HEK293 (cell line): ENCODE data around the gene SLC2A14.
"Not testable (repeated sequence)": the region's sequence is repeated elsewhere in the genome, so short reads cannot be mapped to it uniquely, and the experiment has no call there.

Experiments used
- CTCF ChIA-PET: fragments of 350-600 bp; formaldehyde crosslinking; extraction: SDS; loops from one replicate; lab custom pipeline; 2021; ENCODE audit warnings: antibody characterized with exemption; lab: Yijun Ruan, JAX
- POLR2A ChIA-PET: fragments of 300-600 bp; formaldehyde crosslinking; extraction: SDS; loops from one replicate; lab custom pipeline; 2020; ENCODE audit warnings: antibody characterized with exemption, inconsistent platforms; lab: Yijun Ruan, JAX
- H3K27ac ChIP-seq: fragments of 200-500 bp; sonication (Bioruptor generic); 2 replicates; pipeline ENCODE4 v1.5.1; 2014; ENCODE audit warnings: low read depth, low read length, control low read depth, inconsistent platforms; ENCODE audit errors: extremely low read depth
- H3K36me3 ChIP-seq, 2 experiments: fragments of 200-500 bp in 1 of 2; sonication (Bioruptor generic) in 1 of 2; 1 replicate in 1 of 2; 2 replicates in 1 of 2; pipeline ENCODE4 v1.5.1; 2014 to 2017; ENCODE audit warnings: inconsistent platforms in 2 of 2, low read length in 2 of 2; ENCODE audit not compliant: control insufficient read depth in 2 of 2, insufficient read depth in 1 of 2
- H3K4me1 ChIP-seq: fragments of 200-500 bp; sonication (Bioruptor generic); 2 replicates; pipeline ENCODE4 v1.5.1; 2014; ENCODE audit warnings: mild to moderate bottlenecking, low read length, inconsistent platforms; ENCODE audit not compliant: control insufficient read depth, insufficient read depth
- H3K4me3 ChIP-seq: 2 replicates; pipeline ENCODE4 v1.5.1; 2011; ENCODE audit warnings: low read depth, mild to moderate bottlenecking, control low read depth, low read length, moderate library complexity
- H3K9me3 ChIP-seq: fragments of 200-500 bp; sonication (Bioruptor generic); 2 replicates; pipeline ENCODE4 v1.5.1; 2014; ENCODE audit warnings: low read depth, low read length, inconsistent platforms; ENCODE audit not compliant: control insufficient read depth, insufficient read depth
- HOXC10 ChIP-seq: sonication (generic); formaldehyde crosslinking; IDR thresholded peaks from 2 replicates; pipeline ENCODE4 v1.8.1; 2023; ENCODE audit warnings: mild to moderate bottlenecking, missing genetic modification reagents
- KLF1 ChIP-seq: fragments of 450-650 bp; formaldehyde crosslinking; IDR thresholded peaks from 2 replicates; pipeline ENCODE4 v1.5.1; 2016; ENCODE audit warnings: missing biosample characterization, missing genetic modification characterization
- MZF1 ChIP-seq: fragments of 450-650 bp; formaldehyde crosslinking; IDR thresholded peaks from 2 replicates; pipeline ENCODE4 v1.5.1; 2017; ENCODE audit warnings: missing biosample characterization, missing genetic modification characterization, borderline replicate concordance
- OVOL3 ChIP-seq: fragments of 450-650 bp; formaldehyde crosslinking; IDR thresholded peaks from 2 replicates; pipeline ENCODE4 v1.5.1; 2016; ENCODE audit warnings: missing biosample characterization, missing genetic modification characterization
- PATZ1 ChIP-seq: fragments of 450-650 bp; formaldehyde crosslinking; IDR thresholded peaks from 2 replicates; pipeline ENCODE4 v1.5.1; 2016; ENCODE audit warnings: missing biosample characterization, missing genetic modification characterization
- REST ChIP-seq: fragments of 450-650 bp; formaldehyde crosslinking; IDR thresholded peaks from 2 replicates; pipeline ENCODE4 v1.5.1; 2016; ENCODE audit warnings: missing biosample characterization, missing genetic modification characterization
- SCRT2 ChIP-seq: fragments of 450-650 bp; formaldehyde crosslinking; IDR thresholded peaks from 2 replicates; pipeline ENCODE4 v1.5.1; 2016; ENCODE audit warnings: missing biosample characterization, missing genetic modification characterization
- SP3 ChIP-seq: fragments of 450-650 bp; formaldehyde crosslinking; IDR thresholded peaks from 2 replicates; pipeline ENCODE4 v1.5.1; 2016; ENCODE audit warnings: missing biosample characterization, missing genetic modification characterization
- ZNF518A ChIP-seq: fragments of 450-650 bp; formaldehyde crosslinking; conservative IDR thresholded peaks from 2 replicates; pipeline ENCODE4 v1.5.1; 2016; ENCODE audit warnings: low read depth, missing biosample characterization, missing genetic modification characterization
- ZNF654 ChIP-seq: fragments of 450-650 bp; formaldehyde crosslinking; IDR thresholded peaks from 2 replicates; pipeline ENCODE4 v1.5.1; 2016; ENCODE audit warnings: low read depth, missing biosample characterization, missing genetic modification characterization
- ZNF660 ChIP-seq: fragments of 450-650 bp; IDR thresholded peaks from 2 replicates; pipeline ENCODE4 v1.5.1; 2018; ENCODE audit warnings: missing biosample characterization, mild to moderate bottlenecking, missing genetic modification characterization
- ZNF664 ChIP-seq: fragments of 450-650 bp; formaldehyde crosslinking; IDR thresholded peaks from 2 replicates; pipeline ENCODE4 v1.5.1; 2016; ENCODE audit warnings: missing biosample characterization, missing genetic modification characterization
- ZNF791 ChIP-seq: fragments of 450-650 bp; formaldehyde crosslinking; IDR thresholded peaks from 2 replicates; pipeline ENCODE4 v1.5.1; 2016; ENCODE audit warnings: missing biosample characterization, missing genetic modification characterization
- ZSCAN5A ChIP-seq: fragments of 450-650 bp; formaldehyde crosslinking; IDR thresholded peaks from 2 replicates; pipeline ENCODE4 v1.5.1; 2016; ENCODE audit warnings: missing biosample characterization, missing genetic modification characterization

SLC2A14 gene

GRCh38 chr12:7862814-7863348, 9.8 kb downstream of the SLC2A14 start:
- POLR2A ChIA-PET = interaction anchor here (0.6 kb wide), 1 partner anchor 170 kb away, joined by 7 read pairs; no protein-coding TSS in a partner anchor
- H3K9me3 ChIP-seq, H3K4me1 ChIP-seq: not testable (repeated sequence)
- TF ChIP-seq SCRT2 (tag by site-specific recombination) = peak; percentile 28; the same call in 1 of the 2 replicates
- TF ChIP-seq, all 188 proteins: peak for 1; not testable (repeated sequence) for 187
- H3K4me3 ChIP-seq, H3K27ac ChIP-seq, H3K36me3 ChIP-seq: not testable (repeated sequence)
- CTCF ChIA-PET = interaction anchor here (0.6 to 5.2 kb wide), 6 partner anchors 12 to 194 kb away, joined by 3 to 49 read pairs (median 4); no protein-coding TSS in a partner anchor

- not testable (repeated sequence) for H3K9me3 ChIP-seq, H3K36me3 ChIP-seq, H3K4me3 ChIP-seq, H3K27ac ChIP-seq, H3K4me1 ChIP-seq
- ChIA-PET CTCF (interaction anchor here (0.7 to 5.2 kb wide), 4 partner anchors 11 to 132 kb away, joined by 5 to 49 read pairs (median 7); no protein-coding TSS in a partner anchor), POLR2A (interaction anchor here (0.6 kb wide), 1 partner anchor 170 kb away, joined by 7 read pairs; no protein-coding TSS in a partner anchor)
These were observed 10.4 kb downstream of the SLC2A14 start for GRCh38 chr12:7862301-7862700.

- no peaks in the 10 kb centered on the region for H3K4me1 ChIP-seq
- no peak overlapping the region for H3K27ac ChIP-seq
- no peak overlapping the region for H3K4me3 ChIP-seq
- no peaks in the 10 kb centered on the region for H3K9me3 ChIP-seq
- ChIA-PET POLR2A (interaction anchor here (0.6 to 1.7 kb wide), 2 partner anchors 74 to 77 kb away, joined by 3 to 4 read pairs; no protein-coding TSS in a partner anchor), CTCF (interaction anchor here (0.6 to 5.2 kb wide), 15 partner anchors 11 to 229 kb away, joined by 3 to 49 read pairs (median 4); no protein-coding TSS in a partner anchor)
- no peaks in the 10 kb centered on the region for H3K36me3 ChIP-seq
- TF ChIP-seq ZNF518A (no peak), KLF1 (no peak), HOXC10 (CRISPR knock-in tag) (no peak), ZNF654 (tag by site-specific recombination) (no peak), ZNF791 (no peak), SP3 (tag by site-specific recombination) (no peak), PATZ1 (no peak), ZNF664 (tag by site-specific recombination) (no peak), ZSCAN5A (no peak), ZNF660 (tag by site-specific recombination) (no peak), OVOL3 (no peak), MZF1 (tag by site-specific recombination) (no peak), REST (tag by site-specific recombination) (no peak)
These were observed 13.2 kb downstream of the SLC2A14 start for GRCh38 chr12:7859552-7859951.
